PC-9 (cell line): ENCODE results near the gene DNAJC11.

Experiments
- CTCF ChIP-seq: fragments of 200-600 bp; sonication (generic); conservative IDR thresholded peaks from 2 replicates; pipeline ENCODE4 v1.6.1; 2017; ENCODE audit warnings: mixed run types, antibody characterized with exemption, mild to moderate bottlenecking, moderate library complexity
- EZH2 ChIP-seq: fragments of 200-600 bp; sonication (generic); IDR thresholded peaks from 2 replicates; pipeline ENCODE4 v1.8.0; 2017; ENCODE audit warnings: antibody characterized with exemption, low read depth

- TF ChIP-seq EZH2 (no peak), CTCF (no peak)
Observed at GRCh38 chr1:6627841-6628545, 73.6 kb downstream of the DNAJC11 start.
